Measurements from ENCODE around the gene GALNT17.

Gene GALNT17

GRCh38 chr7:71393661-71394060 lies 261.7 kb downstream of the GALNT17 start:
- no peaks in the 10 kb centered on the region for H3K36me3 Mint-ChIP-seq (ENCODE audit: low read depth)
- H3K9me3 Mint-ChIP-seq = peaks cover 27% of the 10 kb centered on the region
- H3K4me3 Mint-ChIP-seq = no peak overlapping the region
- TF ChIP-seq CTCF (IDR thresholded peaks at IDR 0.05; ENCODE audit: unreplicated experiment in 3 of 3) = no peak
- no peak overlapping the region for H3K27ac Mint-ChIP-seq
- H3K27me3 Mint-ChIP-seq (ENCODE audit: low read depth) = no peaks in the 10 kb centered on the region
- H3K4me1 Mint-ChIP-seq = peaks cover 15% of the 10 kb centered on the region

GRCh38 chr7:71402684-71403083 lies 270.7 kb downstream of the GALNT17 start:
- Mint-ChIP-seq H3K4me3 (no peak overlapping the region), H3K4me1 (peaks cover 13% of the 10 kb centered on the region), H3K36me3 (ENCODE audit: low read depth) (no peaks in the 10 kb centered on the region), H3K27me3 (ENCODE audit: low read depth) (no peaks in the 10 kb centered on the region), H3K27ac (no peak overlapping the region), H3K9me3 (peaks cover 11% of the 10 kb centered on the region)
- TF ChIP-seq CTCF (IDR thresholded peaks at IDR 0.05; ENCODE audit: unreplicated experiment in 3 of 3) = no peak

GRCh38 chr7:71403202-71403946 lies 271.4 kb downstream of the GALNT17 start:
- peaks cover 10% of the 10 kb centered on the region for H3K9me3 Mint-ChIP-seq
- no peak for TF ChIP-seq CTCF (IDR thresholded peaks at IDR 0.05; ENCODE audit: unreplicated experiment in 3 of 3)
- no peak overlapping the region for H3K4me3 Mint-ChIP-seq
- H3K27ac Mint-ChIP-seq = no peak overlapping the region
- no peaks in the 10 kb centered on the region for H3K36me3 Mint-ChIP-seq (ENCODE audit: low read depth)
- peaks cover 17% of the 10 kb centered on the region for H3K4me1 Mint-ChIP-seq
- no peaks in the 10 kb centered on the region for H3K27me3 Mint-ChIP-seq (ENCODE audit: low read depth)

GRCh38 chr7:71404726-71405345 lies 272.9 kb downstream of the GALNT17 start:
- Mint-ChIP-seq H3K27me3 (ENCODE audit: low read depth) (no peaks in the 10 kb centered on the region), H3K36me3 (ENCODE audit: low read depth) (no peaks in the 10 kb centered on the region), H3K27ac (no peak overlapping the region), H3K4me3 (no peak overlapping the region), H3K9me3 (peaks cover 9% of the 10 kb centered on the region), H3K4me1 (peaks cover 18% of the 10 kb centered on the region)
- no peak for TF ChIP-seq CTCF (IDR thresholded peaks at IDR 0.05; ENCODE audit: unreplicated experiment in 3 of 3)

- peaks cover 24% of the 10 kb centered on the region for H3K4me1 Mint-ChIP-seq
- peaks cover 9% of the 10 kb centered on the region for H3K9me3 Mint-ChIP-seq
- peaks cover 5% of the 10 kb centered on the region for H3K27me3 Mint-ChIP-seq (ENCODE audit: low read depth)
- no peak overlapping the region for H3K27ac Mint-ChIP-seq
- no peak for TF ChIP-seq CTCF (IDR thresholded peaks at IDR 0.05; ENCODE audit: unreplicated experiment in 3 of 3)
- H3K4me3 Mint-ChIP-seq = no peak overlapping the region
- no peaks in the 10 kb centered on the region for H3K36me3 Mint-ChIP-seq (ENCODE audit: low read depth)
Observed at GRCh38 chr7:71408271-71408670, 276.3 kb downstream of the GALNT17 start.
